SU-DHL-6 (cell line): Measurements from ENCODE around the gene LPCAT1.

Source experiments
- H2AFZ ChIP-seq: fragments of 200-600 bp; sonication (generic); 2 replicates; pipeline ENCODE4 v1.6.1; 2014; ENCODE audit warnings: low read depth, mild to moderate bottlenecking, moderate library complexity, mixed read lengths, antibody characterized with exemption, low read length; ENCODE audit not compliant: severe bottlenecking
- H3F3A ChIP-seq: fragments of 200-600 bp; shearing (Covaris generic); 2 replicates; pipeline ENCODE4 v1.6.0; 2016; ENCODE audit warnings: antibody characterized with exemption, mild to moderate bottlenecking; ENCODE audit not compliant: insufficient read depth
- H3K27ac ChIP-seq: fragments of 200-600 bp; sonication (generic); 2 replicates; pipeline ENCODE4 v1.5.1; 2016; ENCODE audit warnings: low read depth, mild to moderate bottlenecking, low read length, moderate library complexity, mixed read lengths
- H3K27me3 ChIP-seq: fragments of 200-600 bp; sonication (generic), shearing (Covaris generic); 2 replicates; pipeline ENCODE4 v1.6.0; 2014; ENCODE audit warnings: mild to moderate bottlenecking, low read length
- H3K36me3 ChIP-seq: fragments of 200-600 bp; sonication (generic); 2 replicates; pipeline ENCODE4 v1.6.1; 2014; ENCODE audit warnings: mild to moderate bottlenecking, low read length, mixed read lengths
- H3K4me2 ChIP-seq: fragments of 300-600, 200-600 bp; shearing (Covaris generic), sonication (generic); 2 replicates; pipeline ENCODE4 v1.6.0; 2014; ENCODE audit warnings: low read length, low read depth, mild to moderate bottlenecking; ENCODE audit not compliant: poor library complexity, severe bottlenecking
- H3K4me3 ChIP-seq: fragments of 200-600 bp; sonication (generic); 2 replicates; pipeline ENCODE4 v1.5.1; 2014; ENCODE audit warnings: antibody characterized with exemption, low read length, mild to moderate bottlenecking, mixed read lengths; ENCODE audit not compliant: insufficient read depth, poor library complexity, severe bottlenecking
- H3K79me2 ChIP-seq: fragments of 200-600 bp; sonication (generic); 2 replicates; pipeline ENCODE4 v1.6.1; 2014; ENCODE audit warnings: mild to moderate bottlenecking, low read length, moderate library complexity; ENCODE audit not compliant: insufficient read depth
- H3K9ac ChIP-seq: fragments of 200-600 bp; sonication (generic); 2 replicates; pipeline ENCODE4 v1.7.0; 2014; ENCODE audit warnings: mild to moderate bottlenecking, low read length
- H3K9me2 ChIP-seq: fragments of 200-600 bp; sonication (generic); replicated peaks from 2 replicates; pipeline ENCODE4 v1.6.1; 2014; ENCODE audit warnings: low read length; ENCODE audit not compliant: insufficient read depth
- H3K9me3 ChIP-seq: fragments of 200-600 bp; sonication (generic); 2 replicates; pipeline ENCODE4 v1.6.1; 2014; ENCODE audit warnings: low read length, mixed read lengths; ENCODE audit not compliant: insufficient read depth
- H4K20me1 ChIP-seq: fragments of 200-600 bp; sonication (generic); 2 replicates; pipeline ENCODE4 v1.6.1; 2014; ENCODE audit warnings: low read depth, mild to moderate bottlenecking, antibody characterized with exemption, low read length, moderate library complexity, mixed read lengths
- CTCF ChIP-seq: fragments of 200-600 bp; sonication (generic); IDR thresholded peaks from one replicate; pipeline ENCODE4 v1.5.1; 2017; ENCODE audit warnings: antibody characterized with exemption, mild to moderate bottlenecking, low read length, moderate library complexity; ENCODE audit not compliant: insufficient read depth, poor library complexity, severe bottlenecking
- EZH2phosphoT487 ChIP-seq: fragments of 200-600 bp; sonication (generic), shearing (Covaris generic); conservative IDR thresholded peaks from 2 replicates; pipeline ENCODE4 v1.6.1; 2018; ENCODE audit warnings: mild to moderate bottlenecking, antibody characterized with exemption, low read length, moderate library complexity, mixed read lengths

Gene LPCAT1

GRCh38 chr5:1412163-1412562 is 111.6 kb downstream of the LPCAT1 start:
- H4K20me1 ChIP-seq = no peaks in the 10 kb centered on the region
- no peaks in the 10 kb centered on the region for H3K27me3 ChIP-seq
- TF ChIP-seq EZH2phosphoT487 = no peak
- TF ChIP-seq CTCF = no peak
- no peak overlapping the region for H3K4me2 ChIP-seq
- H3K9me3 ChIP-seq = no peaks in the 10 kb centered on the region
- H2AFZ ChIP-seq = no peak overlapping the region
- H3K36me3 ChIP-seq = no peaks in the 10 kb centered on the region
- no peaks in the 10 kb centered on the region for H3F3A ChIP-seq
- no peak overlapping the region for H3K9ac ChIP-seq
- H3K27ac ChIP-seq = no peak overlapping the region
- no peak overlapping the region for H3K4me3 ChIP-seq
- H3K79me2 ChIP-seq = no peaks in the 10 kb centered on the region
- H3K9me2 ChIP-seq = no peaks in the 10 kb centered on the region
